HepG2 (cell line): ENCODE data around the gene PATZ1. TPM values are rescaled to one million over a fixed set of nuclear protein-coding genes. Genes with fewer than 3 reads are reported as not detected.

Source experiments
- ATF1 ChIP-seq: IDR thresholded peaks from 2 replicates; pipeline ENCODE4 v1.6.1; 2016; ENCODE audit warnings: mild to moderate bottlenecking, control low read depth
- EZH2 ChIP-seq: conservative IDR thresholded peaks from 2 replicates; pipeline ENCODE4 v1.6.1; 2012; ENCODE audit warnings: mild to moderate bottlenecking, low read depth, low read length, moderate library complexity
- GATA4 ChIP-seq: sonication (generic); IDR thresholded peaks from 2 replicates; pipeline ENCODE4 v1.6.1; 2016; ENCODE audit warnings: antibody characterized with exemption, low read depth, borderline replicate concordance
- GATAD2A ChIP-seq: IDR thresholded peaks from 2 replicates; pipeline ENCODE4 v1.6.1; 2016
- KLF16 ChIP-seq, 2 experiments: sonication (generic) in 1 of 2; formaldehyde crosslinking in 1 of 2; IDR thresholded peaks; 2 replicates each; pipeline versions ENCODE4 v1.6.1 to v1.8.0; 2016 to 2023; ENCODE audit warnings: missing genetic modification reagents in 2 of 2, missing compliant biosample characterization in 1 of 2
- NCOA1 ChIP-seq: sonication (generic); formaldehyde crosslinking; IDR thresholded peaks from 2 replicates; pipeline ENCODE4 v1.9.0; 2021; ENCODE audit warnings: missing genetic modification reagents
- POLR2A ChIP-seq, 2 experiments: IDR thresholded peaks; 2 replicates each; pipeline ENCODE4 v1.6.1; 2011; ENCODE audit warnings: low read depth in 2 of 2, low read length in 2 of 2, mild to moderate bottlenecking in 1 of 2, moderate library complexity in 1 of 2; ENCODE audit not compliant: insufficient read depth in 1 of 2
- POLR2G ChIP-seq: fragments of 200-400 bp; formaldehyde crosslinking; IDR thresholded peaks from 2 replicates; pipeline ENCODE4 v1.6.1; 2018; ENCODE audit warnings: mild to moderate bottlenecking, low read depth, low read length, moderate library complexity
- SMC3 ChIP-seq: IDR thresholded peaks from 2 replicates; pipeline ENCODE4 v1.6.1; 2011; ENCODE audit warnings: low read length, improper control_type of control experiment
- SOX5 ChIP-seq: IDR thresholded peaks from 2 replicates; pipeline ENCODE4 v1.6.1; 2016; ENCODE audit warnings: borderline replicate concordance
- TCF7L2 ChIP-seq: IDR thresholded peaks from 2 replicates; pipeline ENCODE4 v1.6.1; 2011; ENCODE audit warnings: mild to moderate bottlenecking, low read depth, low read length, moderate library complexity
- ZNF10 ChIP-seq: sonication (generic); formaldehyde crosslinking; IDR thresholded peaks from 2 replicates; pipeline ENCODE4 v1.4.0; 2020; ENCODE audit warnings: mild to moderate bottlenecking, low read depth, missing genetic modification reagents, borderline replicate concordance
- ZNF274 ChIP-seq: sonication (generic); formaldehyde crosslinking; IDR thresholded peaks from 2 replicates; pipeline ENCODE4 v1.5.1; 2020; ENCODE audit warnings: mild to moderate bottlenecking, missing genetic modification reagents
- ZNF331 ChIP-seq: sonication (generic); formaldehyde crosslinking; IDR thresholded peaks from 2 replicates; pipeline ENCODE4 v1.4.0; 2020; ENCODE audit warnings: missing genetic modification reagents
- ZNF562 ChIP-seq: sonication (generic); formaldehyde crosslinking; IDR thresholded peaks from 2 replicates; pipeline ENCODE4 v1.8.0; 2022; ENCODE audit warnings: missing genetic modification reagents, borderline replicate concordance
- ZNF569 ChIP-seq: sonication (generic); formaldehyde crosslinking; IDR thresholded peaks from 2 replicates; pipeline ENCODE4 v1.5.0; 2020; ENCODE audit warnings: mild to moderate bottlenecking, missing genetic modification reagents, moderate library complexity, borderline replicate concordance
- ZNF724P ChIP-seq: sonication (generic); formaldehyde crosslinking; IDR thresholded peaks from 2 replicates; pipeline ENCODE4 v1.8.0; 2022; ENCODE audit warnings: missing genetic modification reagents, borderline replicate concordance
- polyA plus RNA-seq, 8 experiments: library from polyadenylated mRNA; depleted of rRNA in 3 of 8; stranded (reverse) in 7 of 8; unstranded in 1 of 8; fragments of >200 nt; fragmentation: Illumina TruSeq in 4 of 8; extraction: Trizol in 4 of 8; gene quantifications; 2 replicates each; pipeline versions ENCODE4 v1.2.1 to v1.2.3, GENCODE V29; 2011 to 2016; ENCODE audit warnings: low read depth in 4 of 8, missing spikeins in 1 of 8, mixed read lengths in 1 of 8; ENCODE audit not compliant: insufficient read depth in 1 of 8
- total RNA-seq, 5 experiments: library from RNA; depleted of rRNA; stranded (reverse); fragments of >200 nt; fragmentation: Illumina TruSeq; extraction: Trizol; gene quantifications; 2 replicates each; pipeline ENCODE4 v1.2.3, GENCODE V29; 2016; ENCODE audit warnings: low read depth in 1 of 5
- TF ChIP-seq, protein P1 (sequence below): sonication (generic); formaldehyde crosslinking; IDR thresholded peaks from 2 replicates; pipeline ENCODE4 v1.4.0; 2020; ENCODE audit warnings: mild to moderate bottlenecking, missing genetic modification reagents
- TF ChIP-seq, protein P2 (sequence below): sonication (generic); formaldehyde crosslinking; IDR thresholded peaks from 2 replicates; pipeline ENCODE4 v1.4.0; 2020; ENCODE audit warnings: missing genetic modification reagents, borderline replicate concordance
- TF ChIP-seq, protein P3 (sequence below): sonication (generic); formaldehyde crosslinking; IDR thresholded peaks from 2 replicates; pipeline ENCODE4 v1.9.0; 2022; ENCODE audit warnings: low read depth, missing genetic modification reagents
- TF ChIP-seq, protein P4 (sequence below): sonication (generic); formaldehyde crosslinking; IDR thresholded peaks from 2 replicates; pipeline ENCODE4 v1.5.0; 2020; ENCODE audit warnings: mild to moderate bottlenecking, missing genetic modification reagents

The PATZ1 gene
- total and polyA plus RNA-seq, 2 of the 13 experiments (the other 11 are each of a cell fraction or from before 2014, with no cell fraction given): 24.9 to 30.5 TPM

DNA sequence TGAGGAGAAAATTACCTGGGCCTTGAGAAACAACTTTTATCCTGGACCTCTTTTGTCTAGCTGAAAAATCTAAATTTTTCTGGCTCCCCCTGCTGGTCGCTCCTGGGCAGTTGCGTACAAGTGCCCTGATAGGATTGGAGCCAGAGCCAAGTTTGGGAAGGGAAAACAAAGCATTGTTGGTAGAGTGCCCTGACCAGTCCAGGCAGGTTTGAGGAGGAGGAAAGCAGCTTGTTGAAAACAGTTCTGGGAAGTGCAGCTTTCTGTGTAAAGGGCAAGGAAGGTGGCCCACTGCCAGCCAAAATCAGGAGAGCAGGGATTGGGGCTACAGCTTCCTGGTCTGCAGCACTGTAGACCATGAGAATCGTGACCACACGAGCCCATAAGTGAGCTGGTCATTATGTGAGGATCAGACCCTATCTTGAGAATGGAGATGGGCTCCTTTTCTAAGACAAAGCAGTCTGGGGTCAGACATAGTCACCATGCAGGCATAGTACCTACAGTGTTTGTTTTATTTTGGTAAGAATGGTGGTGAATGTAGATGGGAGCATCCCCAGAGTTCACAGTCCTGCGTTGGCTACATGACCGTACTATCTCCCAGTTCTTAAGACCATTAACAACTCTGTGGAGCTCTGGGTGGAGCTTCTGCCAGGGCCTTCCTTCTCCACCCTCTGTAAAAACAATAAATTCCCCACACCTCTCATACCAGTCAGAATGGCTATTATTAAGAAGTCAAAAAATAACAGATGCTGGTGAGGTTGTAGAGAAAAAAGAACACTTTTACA, 32.6 kb downstream of the PATZ1 start (continued):
- TF ChIP-seq ZNF274 (no peak), ATF1 (CRISPR knock-in tag) (no peak), ZNF10 (no peak), SOX5 (CRISPR knock-in tag) (no peak), ZNF331 (0 out of 2 replicates have a peak, but pooled peaks have one; percentile 13), POLR2G (no peak), ZNF569 (CRISPR knock-in tag) (no peak), TCF7L2 (no peak), POLR2A (IDR thresholded peaks at IDR 0.05; ENCODE audit: insufficient read depth in 1 of 2, low read depth in 2 of 2, low read length in 2 of 2) (no peak), ZNF562 (CRISPR knock-in tag) (no peak), KLF16 (CRISPR knock-in tag; IDR thresholded peaks at IDR 0.05) (no peak), SMC3 (peak; percentile 70), EZH2 (no peak), GATA4 (no peak), NCOA1 (CRISPR knock-in tag) (no peak), GATAD2A (CRISPR knock-in tag) (no peak), ZNF724P (CRISPR knock-in tag) (no peak)
- TF ChIP-seq, protein P1, sequence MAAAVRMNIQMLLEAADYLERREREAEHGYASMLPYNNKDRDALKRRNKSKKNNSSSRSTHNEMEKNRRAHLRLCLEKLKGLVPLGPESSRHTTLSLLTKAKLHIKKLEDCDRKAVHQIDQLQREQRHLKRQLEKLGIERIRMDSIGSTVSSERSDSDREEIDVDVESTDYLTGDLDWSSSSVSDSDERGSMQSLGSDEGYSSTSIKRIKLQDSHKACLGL (CRISPR knock-in tag): no peak
- TF ChIP-seq, protein P2, sequence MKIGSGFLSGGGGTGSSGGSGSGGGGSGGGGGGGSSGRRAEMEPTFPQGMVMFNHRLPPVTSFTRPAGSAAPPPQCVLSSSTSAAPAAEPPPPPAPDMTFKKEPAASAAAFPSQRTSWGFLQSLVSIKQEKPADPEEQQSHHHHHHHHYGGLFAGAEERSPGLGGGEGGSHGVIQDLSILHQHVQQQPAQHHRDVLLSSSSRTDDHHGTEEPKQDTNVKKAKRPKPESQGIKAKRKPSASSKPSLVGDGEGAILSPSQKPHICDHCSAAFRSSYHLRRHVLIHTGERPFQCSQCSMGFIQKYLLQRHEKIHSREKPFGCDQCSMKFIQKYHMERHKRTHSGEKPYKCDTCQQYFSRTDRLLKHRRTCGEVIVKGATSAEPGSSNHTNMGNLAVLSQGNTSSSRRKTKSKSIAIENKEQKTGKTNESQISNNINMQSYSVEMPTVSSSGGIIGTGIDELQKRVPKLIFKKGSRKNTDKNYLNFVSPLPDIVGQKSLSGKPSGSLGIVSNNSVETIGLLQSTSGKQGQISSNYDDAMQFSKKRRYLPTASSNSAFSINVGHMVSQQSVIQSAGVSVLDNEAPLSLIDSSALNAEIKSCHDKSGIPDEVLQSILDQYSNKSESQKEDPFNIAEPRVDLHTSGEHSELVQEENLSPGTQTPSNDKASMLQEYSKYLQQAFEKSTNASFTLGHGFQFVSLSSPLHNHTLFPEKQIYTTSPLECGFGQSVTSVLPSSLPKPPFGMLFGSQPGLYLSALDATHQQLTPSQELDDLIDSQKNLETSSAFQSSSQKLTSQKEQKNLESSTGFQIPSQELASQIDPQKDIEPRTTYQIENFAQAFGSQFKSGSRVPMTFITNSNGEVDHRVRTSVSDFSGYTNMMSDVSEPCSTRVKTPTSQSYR (CRISPR knock-in tag): no peak
- TF ChIP-seq, protein P3, sequence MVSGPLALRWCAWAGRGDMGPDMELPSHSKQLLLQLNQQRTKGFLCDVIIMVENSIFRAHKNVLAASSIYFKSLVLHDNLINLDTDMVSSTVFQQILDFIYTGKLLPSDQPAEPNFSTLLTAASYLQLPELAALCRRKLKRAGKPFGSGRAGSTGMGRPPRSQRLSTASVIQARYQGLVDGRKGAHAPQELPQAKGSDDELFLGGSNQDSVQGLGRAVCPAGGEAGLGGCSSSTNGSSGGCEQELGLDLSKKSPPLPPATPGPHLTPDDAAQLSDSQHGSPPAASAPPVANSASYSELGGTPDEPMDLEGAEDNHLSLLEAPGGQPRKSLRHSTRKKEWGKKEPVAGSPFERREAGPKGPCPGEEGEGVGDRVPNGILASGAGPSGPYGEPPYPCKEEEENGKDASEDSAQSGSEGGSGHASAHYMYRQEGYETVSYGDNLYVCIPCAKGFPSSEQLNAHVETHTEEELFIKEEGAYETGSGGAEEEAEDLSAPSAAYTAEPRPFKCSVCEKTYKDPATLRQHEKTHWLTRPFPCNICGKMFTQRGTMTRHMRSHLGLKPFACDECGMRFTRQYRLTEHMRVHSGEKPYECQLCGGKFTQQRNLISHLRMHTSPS (CRISPR knock-in tag): no peak
- TF ChIP-seq, protein P4, sequence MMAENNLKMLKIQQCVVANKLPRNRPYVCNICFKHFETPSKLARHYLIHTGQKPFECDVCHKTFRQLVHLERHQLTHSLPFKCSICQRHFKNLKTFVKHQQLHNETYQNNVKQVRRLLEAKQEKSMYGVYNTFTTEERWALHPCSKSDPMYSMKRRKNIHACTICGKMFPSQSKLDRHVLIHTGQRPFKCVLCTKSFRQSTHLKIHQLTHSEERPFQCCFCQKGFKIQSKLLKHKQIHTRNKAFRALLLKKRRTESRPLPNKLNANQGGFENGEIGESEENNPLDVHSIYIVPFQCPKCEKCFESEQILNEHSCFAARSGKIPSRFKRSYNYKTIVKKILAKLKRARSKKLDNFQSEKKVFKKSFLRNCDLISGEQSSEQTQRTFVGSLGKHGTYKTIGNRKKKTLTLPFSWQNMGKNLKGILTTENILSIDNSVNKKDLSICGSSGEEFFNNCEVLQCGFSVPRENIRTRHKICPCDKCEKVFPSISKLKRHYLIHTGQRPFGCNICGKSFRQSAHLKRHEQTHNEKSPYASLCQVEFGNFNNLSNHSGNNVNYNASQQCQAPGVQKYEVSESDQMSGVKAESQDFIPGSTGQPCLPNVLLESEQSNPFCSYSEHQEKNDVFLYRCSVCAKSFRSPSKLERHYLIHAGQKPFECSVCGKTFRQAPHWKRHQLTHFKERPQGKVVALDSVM (CRISPR knock-in tag): no peak
